IPS-18c (cell line): ENCODE data around the gene ITSN1.
"Not testable (repeated sequence)": the region's sequence is repeated elsewhere in the genome, so short reads cannot be mapped to it uniquely, and the experiment has no call there.

Experiments used
- H3K4me3 ChIP-seq: 2 replicates; pipeline ENCODE4 v1.7.0; 2013; ENCODE audit warnings: low read depth, mild to moderate bottlenecking, low read length, moderate library complexity; ENCODE audit not compliant: insufficient read depth
- H3K9me3 ChIP-seq: one replicate; pipeline ENCODE4 v1.6.1; 2013; ENCODE audit warnings: mild to moderate bottlenecking, low read length, moderate library complexity; ENCODE audit not compliant: control insufficient read depth, insufficient read depth

The ITSN1 gene

GRCh38 chr21:33771976-33772375 is 129.7 kb downstream of the ITSN1 start:
- no peak overlapping the region for H3K4me3 ChIP-seq

GRCh38 chr21:33774551-33774950 is 132.2 kb downstream of the ITSN1 start:
- Histone ChIP-seq H3K9me3 (no peaks in the 10 kb centered on the region), H3K4me3 (no peak overlapping the region)

More at GRCh38 chr21:33771976-33772375, 129.7 kb downstream of the ITSN1 start:
- no peaks in the 10 kb centered on the region for H3K9me3 ChIP-seq

DNA sequence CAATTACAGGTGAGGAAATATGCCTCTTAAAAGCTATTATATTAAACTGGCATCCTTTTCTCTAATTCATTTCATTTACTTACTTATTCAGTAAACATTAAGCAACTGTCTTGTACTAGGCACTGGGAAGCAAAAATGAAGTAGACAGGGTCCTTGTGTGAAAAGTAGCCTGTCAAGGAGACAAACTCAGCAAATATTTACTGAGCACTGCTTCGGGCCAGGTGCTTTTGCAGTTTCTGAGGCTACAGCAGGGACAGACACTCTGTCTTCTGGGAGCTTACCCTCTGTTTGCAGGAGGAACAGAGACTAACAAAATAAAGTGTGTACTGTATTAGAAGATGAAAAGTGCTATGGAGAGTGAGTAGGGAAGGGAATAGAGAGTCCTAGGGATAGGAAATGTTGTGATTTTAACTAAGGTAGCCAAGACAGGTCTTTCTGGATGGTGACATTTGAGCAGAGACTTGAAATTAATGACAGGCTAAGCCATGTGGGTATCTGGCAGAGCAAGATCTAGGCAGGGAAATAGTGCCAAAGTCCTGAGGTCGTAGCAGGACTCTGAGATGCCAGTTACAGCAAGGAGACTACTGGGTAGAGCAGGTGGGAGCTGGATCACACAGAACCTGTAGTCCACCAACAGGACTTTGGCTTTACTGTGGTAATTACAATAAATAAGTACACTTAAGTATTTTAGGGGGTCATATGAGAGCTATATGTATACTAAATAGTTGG is 133.0 kb downstream of the ITSN1 start:
- H3K4me3 ChIP-seq: no peak overlapping the region

GRCh38 chr21:33780631-33781030 is 138.3 kb downstream of the ITSN1 start:
- H3K4me3 ChIP-seq: no peak overlapping the region
- no peaks in the 10 kb centered on the region for H3K9me3 ChIP-seq

More for the DNA sequence above, 133.0 kb downstream of the ITSN1 start:
- H3K9me3 ChIP-seq: no peaks in the 10 kb centered on the region

- Histone ChIP-seq H3K4me3 (no peak overlapping the region), H3K9me3 (no peaks in the 10 kb centered on the region)
Measured at GRCh38 chr21:33781121-33781520, 138.8 kb downstream of the ITSN1 start.

DNA sequence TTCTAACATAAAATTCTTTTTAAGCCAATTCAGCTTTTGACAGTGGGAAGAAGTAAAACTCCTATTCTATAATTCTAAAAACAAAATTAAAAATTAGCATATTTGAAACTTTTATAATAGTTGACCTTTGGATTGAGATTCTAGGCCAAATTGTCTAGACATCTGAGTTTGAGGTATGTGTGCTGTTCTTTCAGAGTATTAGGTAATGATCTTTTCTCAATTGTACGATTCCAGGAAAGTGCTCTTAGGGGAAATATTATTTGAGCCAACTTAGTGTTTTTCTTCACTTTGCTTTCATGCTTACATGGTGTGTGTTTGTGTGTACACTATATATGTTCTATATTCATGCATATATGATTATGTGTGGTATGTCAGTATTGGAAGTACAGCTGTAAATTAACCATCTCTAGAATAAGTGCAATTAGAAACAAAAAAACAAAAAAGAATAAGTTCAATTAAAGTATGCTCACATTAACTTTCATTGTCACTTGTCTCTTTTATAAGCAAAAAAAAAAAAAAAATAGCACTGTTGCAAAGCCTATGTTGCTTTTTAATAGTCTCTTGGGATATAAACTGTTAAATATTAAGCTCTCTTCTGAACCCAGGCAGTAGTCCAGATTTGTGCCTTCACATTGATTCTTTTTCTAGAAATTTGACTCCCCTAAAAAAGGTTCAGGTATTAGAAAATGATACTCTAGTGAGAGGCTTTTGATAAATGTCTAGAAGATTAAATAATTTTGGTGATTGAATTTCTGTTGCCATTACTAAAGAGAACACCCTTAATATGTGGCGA is 141.1 kb downstream of the ITSN1 start:
- H3K4me3 ChIP-seq: no peak overlapping the region
- no peaks in the 10 kb centered on the region for H3K9me3 ChIP-seq

GRCh38 chr21:33787431-33787830 is 145.1 kb downstream of the ITSN1 start:
- H3K4me3 ChIP-seq: no peak overlapping the region

DNA sequence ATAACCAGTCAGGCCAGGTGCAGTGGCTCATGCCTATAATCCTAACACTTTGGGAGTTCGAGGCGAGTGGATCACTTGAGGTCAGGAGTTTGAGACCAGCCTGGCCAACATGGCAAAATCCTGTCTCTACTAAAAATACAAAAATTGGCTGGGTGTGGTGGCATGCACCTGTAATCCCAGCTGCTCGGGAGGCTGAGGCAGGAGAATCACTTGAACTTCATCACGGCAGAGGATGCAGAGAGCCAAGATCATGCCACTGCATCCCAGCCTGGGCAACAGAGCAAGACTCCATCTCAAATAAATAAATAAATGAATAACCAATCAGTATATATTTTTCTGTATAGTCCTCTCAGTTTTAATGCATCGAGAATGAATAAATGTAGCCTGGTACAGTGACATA is 146.1 kb downstream of the ITSN1 start:
- H3K9me3 ChIP-seq, H3K4me3 ChIP-seq: not testable (repeated sequence)

More at GRCh38 chr21:33787431-33787830, 145.1 kb downstream of the ITSN1 start:
- H3K9me3 ChIP-seq: no peaks in the 10 kb centered on the region

DNA sequence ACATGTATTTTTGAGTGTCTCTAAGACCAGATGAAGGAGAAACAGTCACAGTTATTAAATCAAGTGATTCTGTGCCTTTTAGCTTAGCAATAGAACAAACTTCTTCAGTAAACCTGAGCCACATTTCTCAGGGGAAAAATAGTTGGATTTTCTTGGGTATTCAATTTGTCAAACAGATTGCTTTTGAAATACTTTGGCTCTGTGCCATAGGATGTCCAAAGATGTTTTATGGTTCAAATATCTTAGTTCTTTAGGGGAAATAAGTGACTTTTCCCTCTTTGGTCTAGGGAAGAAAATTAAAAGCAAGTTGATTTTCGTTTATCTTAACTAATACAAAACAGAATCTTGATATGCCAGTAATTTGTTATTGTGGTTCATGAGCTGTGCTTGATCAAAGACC is 147.4 kb downstream of the ITSN1 start:
- Histone ChIP-seq H3K9me3 (no peaks in the 10 kb centered on the region), H3K4me3 (no peak overlapping the region)

- H3K4me3 ChIP-seq: no peak overlapping the region
- no peaks in the 10 kb centered on the region for H3K9me3 ChIP-seq
Measured at GRCh38 chr21:33791073-33791472, 148.8 kb downstream of the ITSN1 start.

DNA sequence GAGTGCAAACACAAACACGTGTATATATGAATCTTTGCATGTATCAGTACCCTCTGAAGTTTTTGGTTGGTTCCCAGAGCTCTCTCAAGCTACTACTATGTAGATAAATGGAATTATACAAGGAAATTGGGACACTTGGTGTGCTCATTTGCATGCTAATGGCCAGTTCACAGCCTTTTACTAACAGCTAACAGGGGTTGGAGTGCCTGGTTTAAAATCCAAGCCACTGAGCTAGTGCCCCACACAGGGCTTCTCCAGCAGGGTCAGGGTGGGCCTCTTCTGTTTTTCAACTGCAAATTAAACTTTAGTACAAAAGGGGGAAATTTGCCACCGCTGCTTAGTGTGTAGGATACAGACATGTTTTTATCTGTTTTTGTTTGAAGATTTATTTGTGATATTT is 152.3 kb downstream of the ITSN1 start:
- H3K4me3 ChIP-seq: no peak overlapping the region
- H3K9me3 ChIP-seq: no peaks in the 10 kb centered on the region

GRCh38 chr21:33797565-33797964 is 155.3 kb downstream of the ITSN1 start:
- H3K4me3 ChIP-seq: no peak overlapping the region
- no peaks in the 10 kb centered on the region for H3K9me3 ChIP-seq

DNA sequence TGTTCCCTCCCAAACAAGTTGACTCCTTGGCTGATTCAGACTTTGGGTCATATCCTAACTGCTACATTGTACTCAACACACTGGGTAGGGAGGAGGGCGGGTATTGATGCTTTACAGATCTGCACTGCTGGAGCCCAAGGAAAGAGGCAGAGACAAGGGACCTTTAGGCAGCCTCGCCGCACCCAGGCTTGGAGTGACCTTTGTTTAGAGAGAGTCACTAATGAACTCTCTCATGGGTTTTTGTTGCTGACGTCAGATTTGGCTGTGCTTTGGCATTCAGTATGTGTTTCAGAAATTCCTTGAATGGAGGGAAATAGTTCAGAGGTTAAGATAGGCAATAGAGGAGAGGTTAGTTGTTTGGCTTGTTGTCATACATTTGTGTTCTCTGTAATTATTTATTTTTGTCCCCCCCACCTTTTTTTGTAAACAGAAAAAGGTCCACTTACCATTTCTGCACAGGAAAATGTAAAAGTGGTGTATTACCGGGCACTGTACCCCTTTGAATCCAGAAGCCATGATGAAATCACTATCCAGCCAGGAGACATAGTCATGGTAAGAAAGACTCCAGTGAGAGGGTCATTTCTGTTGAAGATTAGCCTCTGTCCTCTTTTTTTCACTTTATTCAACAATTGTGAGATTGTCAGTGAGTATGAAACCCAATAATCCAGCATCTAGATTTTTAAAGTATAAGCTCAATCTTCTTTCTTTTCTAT is 157.2 kb downstream of the ITSN1 start:
- Histone ChIP-seq H3K9me3 (no peaks in the 10 kb centered on the region), H3K4me3 (no peak overlapping the region)

- no peaks in the 10 kb centered on the region for H3K9me3 ChIP-seq
Measured at GRCh38 chr21:33800753-33801423, 158.6 kb downstream of the ITSN1 start.

GRCh38 chr21:33801424-33802405 is 159.4 kb downstream of the ITSN1 start:
- Histone ChIP-seq H3K4me3 (no peak overlapping the region), H3K9me3 (no peaks in the 10 kb centered on the region)

More at GRCh38 chr21:33800753-33801423, 158.6 kb downstream of the ITSN1 start:
- no peak overlapping the region for H3K4me3 ChIP-seq

DNA sequence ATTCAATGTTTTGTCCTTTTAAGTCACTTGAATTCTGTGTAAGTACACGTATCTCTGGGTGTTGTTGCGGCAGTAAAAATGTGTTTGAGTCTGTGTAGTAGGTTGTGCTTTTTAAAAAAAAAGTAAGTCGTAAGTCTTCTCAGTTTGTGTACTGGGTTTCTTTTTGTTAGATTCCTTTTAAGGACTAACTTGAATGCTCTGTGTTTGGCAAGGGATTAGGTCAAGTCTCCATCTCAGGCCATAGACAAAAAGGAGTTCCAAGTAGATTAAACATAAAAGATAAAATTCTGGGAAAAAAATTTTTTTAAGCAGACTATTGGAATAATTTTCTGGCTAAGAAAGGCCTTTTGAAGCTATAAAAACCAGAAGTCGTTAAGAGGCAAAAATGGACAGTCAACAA is 160.2 kb downstream of the ITSN1 start:
- no peak overlapping the region for H3K4me3 ChIP-seq
- H3K9me3 ChIP-seq: no peaks in the 10 kb centered on the region
